ENCODE results near the gene HP. TPM values are rescaled to one million over a fixed set of nuclear protein-coding genes. Genes with fewer than 3 reads are reported as not detected.

HP gene
- total RNA-seq, 1 experiment from 2014 or later = 10.0 TPM

DNA sequence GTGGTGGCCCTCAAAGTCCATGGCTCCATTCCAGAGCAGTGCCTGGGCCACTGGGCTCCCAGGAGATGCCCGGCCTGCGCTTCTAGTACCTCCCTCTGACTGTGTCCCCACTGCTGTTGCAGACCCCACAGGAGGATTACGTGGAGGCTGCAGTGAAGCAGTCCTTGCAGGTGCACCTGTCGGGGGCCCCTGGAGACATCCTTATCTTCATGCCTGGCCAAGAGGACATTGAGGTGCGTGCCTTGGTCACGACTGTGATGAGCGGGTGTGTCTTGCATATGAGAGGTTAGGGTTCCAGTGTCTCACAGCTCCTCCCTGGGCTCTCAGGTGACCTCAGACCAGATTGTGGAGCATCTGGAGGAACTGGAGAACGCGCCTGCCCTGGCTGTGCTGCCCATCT, 50.6 kb downstream of the HP start (continued):
- TF ChIP-seq, protein P1, sequence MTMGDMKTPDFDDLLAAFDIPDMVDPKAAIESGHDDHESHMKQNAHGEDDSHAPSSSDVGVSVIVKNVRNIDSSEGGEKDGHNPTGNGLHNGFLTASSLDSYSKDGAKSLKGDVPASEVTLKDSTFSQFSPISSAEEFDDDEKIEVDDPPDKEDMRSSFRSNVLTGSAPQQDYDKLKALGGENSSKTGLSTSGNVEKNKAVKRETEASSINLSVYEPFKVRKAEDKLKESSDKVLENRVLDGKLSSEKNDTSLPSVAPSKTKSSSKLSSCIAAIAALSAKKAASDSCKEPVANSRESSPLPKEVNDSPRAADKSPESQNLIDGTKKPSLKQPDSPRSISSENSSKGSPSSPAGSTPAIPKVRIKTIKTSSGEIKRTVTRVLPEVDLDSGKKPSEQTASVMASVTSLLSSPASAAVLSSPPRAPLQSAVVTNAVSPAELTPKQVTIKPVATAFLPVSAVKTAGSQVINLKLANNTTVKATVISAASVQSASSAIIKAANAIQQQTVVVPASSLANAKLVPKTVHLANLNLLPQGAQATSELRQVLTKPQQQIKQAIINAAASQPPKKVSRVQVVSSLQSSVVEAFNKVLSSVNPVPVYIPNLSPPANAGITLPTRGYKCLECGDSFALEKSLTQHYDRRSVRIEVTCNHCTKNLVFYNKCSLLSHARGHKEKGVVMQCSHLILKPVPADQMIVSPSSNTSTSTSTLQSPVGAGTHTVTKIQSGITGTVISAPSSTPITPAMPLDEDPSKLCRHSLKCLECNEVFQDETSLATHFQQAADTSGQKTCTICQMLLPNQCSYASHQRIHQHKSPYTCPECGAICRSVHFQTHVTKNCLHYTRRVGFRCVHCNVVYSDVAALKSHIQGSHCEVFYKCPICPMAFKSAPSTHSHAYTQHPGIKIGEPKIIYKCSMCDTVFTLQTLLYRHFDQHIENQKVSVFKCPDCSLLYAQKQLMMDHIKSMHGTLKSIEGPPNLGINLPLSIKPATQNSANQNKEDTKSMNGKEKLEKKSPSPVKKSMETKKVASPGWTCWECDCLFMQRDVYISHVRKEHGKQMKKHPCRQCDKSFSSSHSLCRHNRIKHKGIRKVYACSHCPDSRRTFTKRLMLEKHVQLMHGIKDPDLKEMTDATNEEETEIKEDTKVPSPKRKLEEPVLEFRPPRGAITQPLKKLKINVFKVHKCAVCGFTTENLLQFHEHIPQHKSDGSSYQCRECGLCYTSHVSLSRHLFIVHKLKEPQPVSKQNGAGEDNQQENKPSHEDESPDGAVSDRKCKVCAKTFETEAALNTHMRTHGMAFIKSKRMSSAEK (CRISPR knock-in tag; IDR thresholded peaks at IDR 0.05; ENCODE audit: borderline replicate concordance) = no peak
- TF ChIP-seq ATF2 (CRISPR knock-in tag; IDR thresholded peaks at IDR 0.05; ENCODE audit: borderline replicate concordance, low read depth) (no peak), GTF2I (CRISPR knock-in tag; conservative IDR thresholded peaks at IDR 0.05) (no peak)

DNA sequence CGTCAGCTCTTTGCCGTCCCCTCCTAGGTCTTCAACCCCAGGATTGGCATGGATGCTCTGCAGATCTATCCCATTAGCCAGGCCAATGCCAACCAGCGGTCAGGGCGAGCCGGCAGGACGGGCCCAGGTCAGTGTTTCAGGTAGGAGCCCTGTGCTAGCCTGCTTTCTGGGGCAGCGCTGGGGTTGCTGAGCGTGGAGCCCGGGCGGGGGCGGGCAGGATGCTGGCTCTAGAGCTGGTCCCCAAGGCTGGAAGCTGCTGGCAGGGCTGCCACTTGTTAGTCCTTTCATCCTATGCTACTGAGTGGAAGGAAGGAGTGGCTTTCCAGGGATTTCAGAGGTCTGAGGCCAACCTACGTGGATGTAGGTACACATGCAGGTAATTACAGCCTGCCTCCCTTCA, 51.7 kb downstream of the HP start:
- Mint-ChIP-seq H3K4me3 (no peak overlapping the region), H3K4me1 (no peaks in the 10 kb centered on the region), H3K27me3 (ENCODE audit: low read depth) (no peaks in the 10 kb centered on the region; the same call in 1 of the 2 replicates), H3K36me3 (peaks cover 91% of the 10 kb centered on the region), H3K9me3 (no peaks in the 10 kb centered on the region), H3K27ac (no peak overlapping the region)
- no peak for DNase-seq (ENCODE audit: low spot score)
- no peak for ATAC-seq
- POLR2A ChIA-PET = no interaction called here
- no peak for TF ChIP-seq SP1 (CRISPR knock-in tag; conservative IDR thresholded peaks at IDR 0.05)
- TF ChIP-seq CBFB (CRISPR knock-in tag; IDR thresholded peaks at IDR 0.05; ENCODE audit: low read depth) = no peak
- TF ChIP-seq PREB (CRISPR knock-in tag; IDR thresholded peaks at IDR 0.05; ENCODE audit: borderline replicate concordance) = no peak
- TF ChIP-seq GTF2I (CRISPR knock-in tag; conservative IDR thresholded peaks at IDR 0.05) = no peak
- TF ChIP-seq NR1H2 (CRISPR knock-in tag; IDR thresholded peaks at IDR 0.05) = no peak
- no peak for TF ChIP-seq MXD4 (CRISPR knock-in tag; IDR thresholded peaks at IDR 0.05; ENCODE audit: borderline replicate concordance)
- TF ChIP-seq TCF7 (CRISPR knock-in tag; IDR thresholded peaks at IDR 0.05; ENCODE audit: low read depth) = no peak
- TF ChIP-seq, protein P2, sequence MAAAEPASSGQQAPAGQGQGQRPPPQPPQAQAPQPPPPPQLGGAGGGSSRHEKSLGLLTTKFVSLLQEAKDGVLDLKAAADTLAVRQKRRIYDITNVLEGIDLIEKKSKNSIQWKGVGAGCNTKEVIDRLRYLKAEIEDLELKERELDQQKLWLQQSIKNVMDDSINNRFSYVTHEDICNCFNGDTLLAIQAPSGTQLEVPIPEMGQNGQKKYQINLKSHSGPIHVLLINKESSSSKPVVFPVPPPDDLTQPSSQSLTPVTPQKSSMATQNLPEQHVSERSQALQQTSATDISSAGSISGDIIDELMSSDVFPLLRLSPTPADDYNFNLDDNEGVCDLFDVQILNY (CRISPR knock-in tag; IDR thresholded peaks at IDR 0.05) = no peak
- no peak for TF ChIP-seq NFYB (CRISPR knock-in tag; conservative IDR thresholded peaks at IDR 0.05; ENCODE audit: low read depth)
- TF ChIP-seq CREM (CRISPR knock-in tag; IDR thresholded peaks at IDR 0.05) = no peak
- no peak for TF ChIP-seq ZNF138 (CRISPR knock-in tag; conservative IDR thresholded peaks at IDR 0.05)
- no peak for TF ChIP-seq ZNF232 (CRISPR knock-in tag; IDR thresholded peaks at IDR 0.05)
- no peak for TF ChIP-seq ETV6 (CRISPR knock-in tag; IDR thresholded peaks at IDR 0.05)
- TF ChIP-seq, protein P3, sequence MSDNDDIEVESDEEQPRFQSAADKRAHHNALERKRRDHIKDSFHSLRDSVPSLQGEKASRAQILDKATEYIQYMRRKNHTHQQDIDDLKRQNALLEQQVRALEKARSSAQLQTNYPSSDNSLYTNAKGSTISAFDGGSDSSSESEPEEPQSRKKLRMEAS (CRISPR knock-in tag; IDR thresholded peaks at IDR 0.05) = no peak
- no peak for TF ChIP-seq ATF1 (CRISPR knock-in tag; IDR thresholded peaks at IDR 0.05)
- TF ChIP-seq FOXP4 (CRISPR knock-in tag; IDR thresholded peaks at IDR 0.05) = no peak
- no peak for TF ChIP-seq ARID4B (CRISPR knock-in tag; IDR thresholded peaks at IDR 0.05; ENCODE audit: borderline replicate concordance)
- TF ChIP-seq ZNF396 (CRISPR knock-in tag; IDR thresholded peaks at IDR 0.05; ENCODE audit: borderline replicate concordance) = no peak
- TF ChIP-seq NFATC4 (CRISPR knock-in tag; IDR thresholded peaks at IDR 0.05) = no peak
- TF ChIP-seq ZNF416 (CRISPR knock-in tag; IDR thresholded peaks at IDR 0.05) = no peak
- CTCF ChIA-PET = no interaction called here
